NCI-H748 (cell line): ENCODE measurements around the gene MED4.

ENCODE experiments used
- DNase-seq: peaks from one replicate; lab custom pipeline; 2025; ENCODE audit not compliant: unreplicated experiment; lab: John Stamatoyannopoulos, UW

MED4 gene

DNA sequence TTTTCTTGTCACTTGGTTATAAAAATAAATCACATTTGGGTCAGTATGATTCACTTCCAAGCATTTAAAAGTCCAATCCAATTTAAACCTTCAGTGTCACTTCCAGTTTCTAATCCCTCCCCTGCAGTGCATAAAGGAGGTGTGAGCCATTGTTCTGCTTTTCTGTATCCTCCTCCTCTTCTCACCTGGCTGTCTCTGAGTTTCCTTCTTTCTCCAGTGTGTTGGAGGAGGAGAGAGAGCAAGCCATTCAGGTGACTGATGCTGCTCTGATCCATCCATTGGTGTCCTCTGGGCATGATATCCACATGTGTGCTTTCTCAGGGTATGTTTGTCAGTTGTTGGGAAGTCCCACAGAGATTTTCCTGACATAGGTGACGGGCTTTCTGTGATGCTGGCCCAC lies 56.1 kb downstream of the MED4 start:
- peak; percentile 10 for DNase-seq

DNA sequence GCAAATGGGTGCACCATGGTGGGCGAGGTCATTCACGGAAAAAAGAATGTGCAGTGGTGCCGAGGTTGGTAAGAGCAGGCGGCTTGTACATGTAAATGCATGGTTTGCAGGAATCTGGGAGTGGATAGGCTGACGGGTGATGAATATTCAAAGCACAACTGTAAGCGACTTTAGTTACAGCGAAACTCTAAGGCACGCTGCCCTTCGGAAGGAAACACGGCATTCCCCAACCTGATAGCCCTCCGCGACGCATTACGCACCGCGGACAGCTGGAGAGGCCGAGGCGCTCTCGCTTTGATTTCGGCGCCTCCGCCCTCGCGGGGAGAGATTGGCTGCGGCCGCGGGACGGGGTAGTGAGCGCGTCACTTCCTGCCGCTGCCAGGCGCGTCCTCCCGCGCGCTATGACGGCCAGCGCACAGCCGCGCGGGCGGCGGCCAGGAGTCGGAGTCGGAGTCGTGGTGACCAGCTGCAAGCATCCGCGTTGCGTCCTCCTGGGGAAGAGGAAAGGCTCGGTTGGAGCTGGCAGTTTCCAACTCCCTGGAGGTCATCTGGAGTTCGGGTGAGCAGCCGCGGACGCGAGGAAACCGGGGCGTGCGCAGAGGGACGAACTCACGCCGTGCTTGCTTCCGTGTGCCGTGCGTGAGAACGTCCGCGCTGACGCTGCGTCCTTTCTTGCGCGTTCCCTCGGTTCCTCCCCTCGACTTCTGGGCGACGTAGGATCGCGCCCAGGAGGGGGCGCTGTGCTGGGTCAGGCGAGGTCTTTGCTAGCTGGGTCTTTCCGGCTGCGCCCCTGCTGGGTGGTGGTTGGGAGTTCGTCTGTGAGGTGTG lies 57.3 kb downstream of the MED4 start, which contains the start of gene NUDT15:
TSS of gene NUDT15 (plus strand) at position 381 of the 828 bp plus-strand sequence. CDS start at position 402, 21 bp downstream.
- DNase-seq, result peak; percentile 97

DNA sequence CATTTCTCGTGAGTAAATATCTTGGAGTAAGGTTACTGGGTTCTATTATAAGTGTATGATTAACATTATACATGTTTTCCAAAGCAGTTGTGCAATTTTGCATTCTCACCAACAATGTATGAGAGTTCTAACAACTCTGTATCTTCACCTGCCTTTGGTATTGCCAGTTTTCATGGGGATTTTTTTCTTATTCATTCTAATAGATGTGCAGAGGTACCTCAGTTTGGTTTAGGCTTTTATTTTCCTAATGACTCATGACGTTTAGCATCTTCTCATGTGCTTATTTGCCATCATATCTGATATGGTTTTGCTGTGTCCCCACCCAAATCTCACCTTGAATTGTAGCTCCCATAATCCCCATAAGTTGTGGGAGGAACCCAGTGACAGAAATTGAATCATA lies 65.0 kb downstream of the MED4 start:
- DNase-seq, result no peak

DNA sequence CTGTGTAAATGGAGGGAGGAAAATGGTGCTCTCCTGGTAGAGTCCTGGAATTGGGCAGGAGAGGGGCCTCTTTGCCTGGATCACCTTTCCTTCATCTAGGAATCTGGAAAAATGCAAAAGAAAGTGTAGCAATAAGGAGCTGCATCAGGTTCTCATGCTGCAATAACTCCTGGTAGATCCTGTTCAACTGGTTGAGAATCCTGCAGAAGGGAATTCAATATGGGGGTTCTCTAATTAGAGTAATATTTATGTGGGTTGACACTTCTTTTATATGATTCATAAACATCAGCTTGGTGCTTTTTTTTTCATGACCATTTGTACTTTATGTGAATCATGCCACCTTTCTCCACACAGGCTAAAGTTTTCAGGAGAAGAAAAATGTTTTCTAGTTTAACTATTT lies 66.8 kb downstream of the MED4 start:
- DNase-seq, result no peak
